Middle frontal gyrus (tissue), 1 donor: Measurements from ENCODE around the gene TCIRG1.
"Not testable (repeated sequence)": the region's sequence is repeated elsewhere in the genome, so short reads cannot be mapped to it uniquely, and the experiment has no call there.

ENCODE experiments used
- DNase-seq: peaks from one replicate; pipeline ENCODE4 v3.0.0-alpha.2; 2015; ENCODE audit warnings: low spot score; ENCODE audit errors: extremely low spot score

Gene TCIRG1

GRCh38 chr11:68038718-68039525, at the start of gene TCIRG1:
TCIRG1 (plus strand) TSS chr11:68039025; CDS start chr11:68041272, 2,247 bp downstream.
- DNase-seq: no peak

- not testable (repeated sequence) for DNase-seq
Measured at GRCh38 chr11:67990546-67991346, 48.1 kb upstream of the TCIRG1 start.

GRCh38 chr11:67991347-67992121, 47.3 kb upstream of the TCIRG1 start:
- not testable (repeated sequence) for DNase-seq

GRCh38 chr11:67993821-67994220, 45.0 kb upstream of the TCIRG1 start:
- DNase-seq: not testable (repeated sequence)

- DNase-seq: not testable (repeated sequence)
Measured at GRCh38 chr11:67994387-67994786, 44.4 kb upstream of the TCIRG1 start.

- DNase-seq: not testable (repeated sequence)
Measured at GRCh38 chr11:67995129-67995528, 43.7 kb upstream of the TCIRG1 start.

- not testable (repeated sequence) for DNase-seq
Measured at GRCh38 chr11:67995579-67995978, 43.2 kb upstream of the TCIRG1 start.

- DNase-seq: no peak
Measured at GRCh38 chr11:67996051-67996450, 42.8 kb upstream of the TCIRG1 start.

- DNase-seq: no peak
Measured at GRCh38 chr11:67996622-67997474, 42.0 kb upstream of the TCIRG1 start.

GRCh38 chr11:67997475-67997921, 41.3 kb upstream of the TCIRG1 start:
- DNase-seq: no peak

GRCh38 chr11:67998150-67999045, 40.4 kb upstream of the TCIRG1 start:
- DNase-seq: no peak

GRCh38 chr11:67999201-67999629, 39.6 kb upstream of the TCIRG1 start:
- DNase-seq: no peak

- DNase-seq: no peak
Measured at GRCh38 chr11:67999704-68000103, 39.1 kb upstream of the TCIRG1 start.

- DNase-seq: no peak
Measured at GRCh38 chr11:68002575-68002937, 36.3 kb upstream of the TCIRG1 start.

- DNase-seq: no peak
Measured at GRCh38 chr11:68002938-68003845, 35.6 kb upstream of the TCIRG1 start.

- no peak for DNase-seq
Measured at GRCh38 chr11:68003846-68004550, 34.8 kb upstream of the TCIRG1 start, which contains the start of gene UNC93B1. UNC93B1 (minus strand) TSS chr11:68004097; CDS start chr11:68004043, 54 bp downstream.

GRCh38 chr11:68004551-68005335, 34.1 kb upstream of the TCIRG1 start:
- DNase-seq: no peak
